ENCODE data around the gene AGPAT2. TPM values are rescaled to one million over a fixed set of nuclear protein-coding genes. Genes with fewer than 3 reads are reported as not detected.
A peak's percentile ranks its signal among the peaks of the same experiment; 100 is the strongest.

The AGPAT2 gene
- total RNA-seq, 1 experiment from 2014 or later: 40.2 TPM

DNA sequence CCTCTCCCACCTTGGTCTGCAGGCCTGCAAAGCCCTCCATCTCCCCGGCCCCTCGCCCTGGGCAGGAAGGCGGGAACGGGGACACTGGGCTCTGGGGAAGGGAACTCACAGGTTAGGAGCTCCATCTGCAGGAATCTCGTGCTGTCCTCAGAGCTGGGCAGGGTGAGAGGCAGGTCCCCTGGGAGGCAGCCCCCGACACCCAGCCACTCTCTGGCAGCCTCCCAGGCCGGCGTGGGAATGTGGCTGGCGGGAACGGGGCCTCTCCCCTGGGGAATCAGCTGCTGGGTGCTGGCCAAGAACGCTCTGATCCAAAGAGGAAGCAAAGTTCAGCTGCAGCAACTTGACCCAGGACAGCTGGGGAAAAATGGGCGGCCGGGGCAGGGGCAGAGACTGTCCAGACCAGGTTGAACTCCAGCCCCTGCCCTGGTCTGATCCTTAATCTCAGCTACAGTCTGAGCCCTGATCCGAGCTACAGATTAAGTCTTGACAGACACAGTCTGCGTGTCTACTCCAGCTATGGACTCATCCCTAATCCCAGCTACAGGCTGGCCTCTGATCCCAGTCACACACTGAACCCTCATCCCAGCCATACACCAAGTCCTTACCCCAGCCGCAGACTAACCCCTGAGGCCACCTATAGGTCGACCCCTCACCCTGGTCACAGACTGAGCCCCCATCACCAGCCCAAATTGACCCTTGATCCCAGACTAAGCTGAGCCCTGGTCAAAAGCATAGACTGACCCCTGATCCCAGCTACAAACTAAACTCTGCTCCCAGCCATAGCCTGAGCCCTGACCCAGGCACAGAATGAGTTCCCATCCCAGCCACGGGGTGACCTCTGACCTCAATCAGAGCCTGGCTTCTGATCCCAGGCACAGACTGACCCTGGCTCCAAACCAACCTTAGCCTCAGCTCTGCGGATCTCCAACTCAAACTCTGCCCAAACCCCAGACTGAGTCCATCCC lies 61.9 kb downstream of the AGPAT2 start:
- ATAC-seq (peak; percentile 43), DNase-seq (ENCODE audit: low spot score) (no peak)
- no peak overlapping the region for H3K4me3 Mint-ChIP-seq
- TF ChIP-seq OVOL2 (CRISPR knock-in tag; IDR thresholded peaks at IDR 0.05; ENCODE audit: borderline replicate concordance) (no peak), FOXJ3 (CRISPR knock-in tag; IDR thresholded peaks at IDR 0.05; ENCODE audit: borderline replicate concordance) (no peak), TP53 (CRISPR knock-in tag; IDR thresholded peaks at IDR 0.05) (no peak), SP1 (CRISPR knock-in tag; conservative IDR thresholded peaks at IDR 0.05) (no peak), ZNF416 (CRISPR knock-in tag; IDR thresholded peaks at IDR 0.05) (no peak), TEAD4 (CRISPR knock-in tag; IDR thresholded peaks at IDR 0.05) (no peak), NR1H2 (CRISPR knock-in tag; IDR thresholded peaks at IDR 0.05) (no peak), EMX1 (CRISPR knock-in tag; IDR thresholded peaks at IDR 0.05) (no peak), NFE2L1 (CRISPR knock-in tag; IDR thresholded peaks at IDR 0.05) (no peak), NR3C1 (CRISPR knock-in tag; conservative IDR thresholded peaks at IDR 0.05; ENCODE audit: low read depth) (no peak), ATF1 (CRISPR knock-in tag; IDR thresholded peaks at IDR 0.05) (no peak)
- TF ChIP-seq, protein P1, sequence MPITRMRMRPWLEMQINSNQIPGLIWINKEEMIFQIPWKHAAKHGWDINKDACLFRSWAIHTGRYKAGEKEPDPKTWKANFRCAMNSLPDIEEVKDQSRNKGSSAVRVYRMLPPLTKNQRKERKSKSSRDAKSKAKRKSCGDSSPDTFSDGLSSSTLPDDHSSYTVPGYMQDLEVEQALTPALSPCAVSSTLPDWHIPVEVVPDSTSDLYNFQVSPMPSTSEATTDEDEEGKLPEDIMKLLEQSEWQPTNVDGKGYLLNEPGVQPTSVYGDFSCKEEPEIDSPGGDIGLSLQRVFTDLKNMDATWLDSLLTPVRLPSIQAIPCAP (CRISPR knock-in tag; IDR thresholded peaks at IDR 0.05): no peak
- TF ChIP-seq, protein P2, sequence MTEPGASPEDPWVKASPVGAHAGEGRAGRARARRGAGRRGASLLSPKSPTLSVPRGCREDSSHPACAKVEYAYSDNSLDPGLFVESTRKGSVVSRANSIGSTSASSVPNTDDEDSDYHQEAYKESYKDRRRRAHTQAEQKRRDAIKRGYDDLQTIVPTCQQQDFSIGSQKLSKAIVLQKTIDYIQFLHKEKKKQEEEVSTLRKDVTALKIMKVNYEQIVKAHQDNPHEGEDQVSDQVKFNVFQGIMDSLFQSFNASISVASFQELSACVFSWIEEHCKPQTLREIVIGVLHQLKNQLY (CRISPR knock-in tag; IDR thresholded peaks at IDR 0.05): no peak
- TF ChIP-seq, protein P3, sequence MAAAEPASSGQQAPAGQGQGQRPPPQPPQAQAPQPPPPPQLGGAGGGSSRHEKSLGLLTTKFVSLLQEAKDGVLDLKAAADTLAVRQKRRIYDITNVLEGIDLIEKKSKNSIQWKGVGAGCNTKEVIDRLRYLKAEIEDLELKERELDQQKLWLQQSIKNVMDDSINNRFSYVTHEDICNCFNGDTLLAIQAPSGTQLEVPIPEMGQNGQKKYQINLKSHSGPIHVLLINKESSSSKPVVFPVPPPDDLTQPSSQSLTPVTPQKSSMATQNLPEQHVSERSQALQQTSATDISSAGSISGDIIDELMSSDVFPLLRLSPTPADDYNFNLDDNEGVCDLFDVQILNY (CRISPR knock-in tag; IDR thresholded peaks at IDR 0.05): no peak
- TF ChIP-seq, protein P4, sequence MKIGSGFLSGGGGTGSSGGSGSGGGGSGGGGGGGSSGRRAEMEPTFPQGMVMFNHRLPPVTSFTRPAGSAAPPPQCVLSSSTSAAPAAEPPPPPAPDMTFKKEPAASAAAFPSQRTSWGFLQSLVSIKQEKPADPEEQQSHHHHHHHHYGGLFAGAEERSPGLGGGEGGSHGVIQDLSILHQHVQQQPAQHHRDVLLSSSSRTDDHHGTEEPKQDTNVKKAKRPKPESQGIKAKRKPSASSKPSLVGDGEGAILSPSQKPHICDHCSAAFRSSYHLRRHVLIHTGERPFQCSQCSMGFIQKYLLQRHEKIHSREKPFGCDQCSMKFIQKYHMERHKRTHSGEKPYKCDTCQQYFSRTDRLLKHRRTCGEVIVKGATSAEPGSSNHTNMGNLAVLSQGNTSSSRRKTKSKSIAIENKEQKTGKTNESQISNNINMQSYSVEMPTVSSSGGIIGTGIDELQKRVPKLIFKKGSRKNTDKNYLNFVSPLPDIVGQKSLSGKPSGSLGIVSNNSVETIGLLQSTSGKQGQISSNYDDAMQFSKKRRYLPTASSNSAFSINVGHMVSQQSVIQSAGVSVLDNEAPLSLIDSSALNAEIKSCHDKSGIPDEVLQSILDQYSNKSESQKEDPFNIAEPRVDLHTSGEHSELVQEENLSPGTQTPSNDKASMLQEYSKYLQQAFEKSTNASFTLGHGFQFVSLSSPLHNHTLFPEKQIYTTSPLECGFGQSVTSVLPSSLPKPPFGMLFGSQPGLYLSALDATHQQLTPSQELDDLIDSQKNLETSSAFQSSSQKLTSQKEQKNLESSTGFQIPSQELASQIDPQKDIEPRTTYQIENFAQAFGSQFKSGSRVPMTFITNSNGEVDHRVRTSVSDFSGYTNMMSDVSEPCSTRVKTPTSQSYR (CRISPR knock-in tag; IDR thresholded peaks at IDR 0.05): no peak
- TF ChIP-seq, protein P5, sequence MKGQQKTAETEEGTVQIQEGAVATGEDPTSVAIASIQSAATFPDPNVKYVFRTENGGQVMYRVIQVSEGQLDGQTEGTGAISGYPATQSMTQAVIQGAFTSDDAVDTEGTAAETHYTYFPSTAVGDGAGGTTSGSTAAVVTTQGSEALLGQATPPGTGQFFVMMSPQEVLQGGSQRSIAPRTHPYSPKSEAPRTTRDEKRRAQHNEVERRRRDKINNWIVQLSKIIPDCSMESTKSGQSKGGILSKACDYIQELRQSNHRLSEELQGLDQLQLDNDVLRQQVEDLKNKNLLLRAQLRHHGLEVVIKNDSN (CRISPR knock-in tag; IDR thresholded peaks at IDR 0.05): no peak
- TF ChIP-seq, protein P6, sequence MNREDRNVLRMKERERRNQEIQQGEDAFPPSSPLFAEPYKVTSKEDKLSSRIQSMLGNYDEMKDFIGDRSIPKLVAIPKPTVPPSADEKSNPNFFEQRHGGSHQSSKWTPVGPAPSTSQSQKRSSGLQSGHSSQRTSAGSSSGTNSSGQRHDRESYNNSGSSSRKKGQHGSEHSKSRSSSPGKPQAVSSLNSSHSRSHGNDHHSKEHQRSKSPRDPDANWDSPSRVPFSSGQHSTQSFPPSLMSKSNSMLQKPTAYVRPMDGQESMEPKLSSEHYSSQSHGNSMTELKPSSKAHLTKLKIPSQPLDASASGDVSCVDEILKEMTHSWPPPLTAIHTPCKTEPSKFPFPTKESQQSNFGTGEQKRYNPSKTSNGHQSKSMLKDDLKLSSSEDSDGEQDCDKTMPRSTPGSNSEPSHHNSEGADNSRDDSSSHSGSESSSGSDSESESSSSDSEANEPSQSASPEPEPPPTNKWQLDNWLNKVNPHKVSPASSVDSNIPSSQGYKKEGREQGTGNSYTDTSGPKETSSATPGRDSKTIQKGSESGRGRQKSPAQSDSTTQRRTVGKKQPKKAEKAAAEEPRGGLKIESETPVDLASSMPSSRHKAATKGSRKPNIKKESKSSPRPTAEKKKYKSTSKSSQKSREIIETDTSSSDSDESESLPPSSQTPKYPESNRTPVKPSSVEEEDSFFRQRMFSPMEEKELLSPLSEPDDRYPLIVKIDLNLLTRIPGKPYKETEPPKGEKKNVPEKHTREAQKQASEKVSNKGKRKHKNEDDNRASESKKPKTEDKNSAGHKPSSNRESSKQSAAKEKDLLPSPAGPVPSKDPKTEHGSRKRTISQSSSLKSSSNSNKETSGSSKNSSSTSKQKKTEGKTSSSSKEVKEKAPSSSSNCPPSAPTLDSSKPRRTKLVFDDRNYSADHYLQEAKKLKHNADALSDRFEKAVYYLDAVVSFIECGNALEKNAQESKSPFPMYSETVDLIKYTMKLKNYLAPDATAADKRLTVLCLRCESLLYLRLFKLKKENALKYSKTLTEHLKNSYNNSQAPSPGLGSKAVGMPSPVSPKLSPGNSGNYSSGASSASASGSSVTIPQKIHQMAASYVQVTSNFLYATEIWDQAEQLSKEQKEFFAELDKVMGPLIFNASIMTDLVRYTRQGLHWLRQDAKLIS (CRISPR knock-in tag; IDR thresholded peaks at IDR 0.05; ENCODE audit: borderline replicate concordance): no peak
- TF ChIP-seq, protein P7, sequence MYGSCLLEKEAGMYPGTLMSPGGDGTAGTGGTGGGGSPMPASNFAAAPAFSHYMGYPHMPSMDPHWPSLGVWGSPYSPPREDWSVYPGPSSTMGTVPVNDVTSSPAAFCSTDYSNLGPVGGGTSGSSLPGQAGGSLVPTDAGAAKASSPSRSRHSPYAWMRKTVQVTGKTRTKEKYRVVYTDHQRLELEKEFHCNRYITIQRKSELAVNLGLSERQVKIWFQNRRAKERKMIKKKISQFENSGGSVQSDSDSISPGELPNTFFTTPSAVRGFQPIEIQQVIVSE (CRISPR knock-in tag; IDR thresholded peaks at IDR 0.05; ENCODE audit: borderline replicate concordance): no peak
- TF ChIP-seq, protein P8, sequence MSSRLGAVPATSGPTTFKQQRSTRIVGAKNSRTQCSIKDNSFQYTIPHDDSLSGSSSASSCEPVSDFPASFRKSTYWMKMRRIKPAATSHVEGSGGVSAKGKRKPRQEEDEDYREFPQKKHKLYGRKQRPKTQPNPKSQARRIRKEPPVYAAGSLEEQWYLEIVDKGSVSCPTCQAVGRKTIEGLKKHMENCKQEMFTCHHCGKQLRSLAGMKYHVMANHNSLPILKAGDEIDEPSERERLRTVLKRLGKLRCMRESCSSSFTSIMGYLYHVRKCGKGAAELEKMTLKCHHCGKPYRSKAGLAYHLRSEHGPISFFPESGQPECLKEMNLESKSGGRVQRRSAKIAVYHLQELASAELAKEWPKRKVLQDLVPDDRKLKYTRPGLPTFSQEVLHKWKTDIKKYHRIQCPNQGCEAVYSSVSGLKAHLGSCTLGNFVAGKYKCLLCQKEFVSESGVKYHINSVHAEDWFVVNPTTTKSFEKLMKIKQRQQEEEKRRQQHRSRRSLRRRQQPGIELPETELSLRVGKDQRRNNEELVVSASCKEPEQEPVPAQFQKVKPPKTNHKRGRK (CRISPR knock-in tag; IDR thresholded peaks at IDR 0.05; ENCODE audit: borderline replicate concordance): no peak
- H3K4me1 Mint-ChIP-seq: no peaks in the 10 kb centered on the region
- ChIA-PET POLR2A (interaction anchor here (0.6 to 0.9 kb wide), 3 partner anchors 78 to 253 kb away, joined by 3 read pairs; no protein-coding TSS in a partner anchor), CTCF (interaction anchor here (0.6 to 8.3 kb wide), 20 partner anchors 9 to 262 kb away, joined by 3 to 163 read pairs (median 4); partner anchors contain the start of gene DNLZ)
- no peaks in the 10 kb centered on the region for H3K27me3 Mint-ChIP-seq (ENCODE audit: low read depth)
- H3K9me3 Mint-ChIP-seq: no peaks in the 10 kb centered on the region
- H3K27ac Mint-ChIP-seq: no peak overlapping the region
- H3K36me3 Mint-ChIP-seq: no peaks in the 10 kb centered on the region

Data from WTC11 (cell line).